HG02798 (cell line): Measurements from ENCODE around the gene DLK1.

Experiments
- ATAC-seq: cut with Tn5 transposase; IDR thresholded peaks from one replicate; pipeline ENCODE4 v1.9.1; 2021; ENCODE audit warnings: mild to moderate bottlenecking; ENCODE audit not compliant: unreplicated experiment, poor library complexity

DLK1 gene

DNA sequence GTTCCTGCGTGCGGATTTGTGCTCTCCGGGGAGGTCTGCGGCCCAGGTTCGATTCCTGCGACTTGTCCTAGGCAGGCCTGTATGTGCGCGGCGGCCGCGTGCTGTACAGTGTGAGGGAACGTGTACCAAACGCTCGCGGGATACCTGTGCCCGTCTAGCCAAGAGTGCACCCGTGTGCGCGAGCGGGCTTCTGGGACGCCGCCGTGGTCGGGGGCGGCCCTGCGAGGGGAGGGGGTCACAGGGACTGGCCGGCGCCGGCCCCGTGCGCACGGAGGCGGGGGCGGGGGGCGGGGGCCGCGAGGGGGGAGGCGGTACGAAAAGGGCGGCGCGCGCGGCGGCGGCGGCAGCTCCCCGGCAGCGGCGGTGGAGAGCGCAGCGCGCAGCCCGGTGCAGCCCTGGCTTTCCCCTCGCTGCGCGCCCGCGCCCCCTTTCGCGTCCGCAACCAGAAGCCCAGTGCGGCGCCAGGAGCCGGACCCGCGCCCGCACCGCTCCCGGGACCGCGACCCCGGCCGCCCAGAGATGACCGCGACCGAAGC lies at the start of gene DLK1:
Gene DLK1, plus strand, starts transcription at position 343 of the 536 bp plus-strand sequence. Its CDS starts 177 bp downstream, at position 520.
- ATAC-seq = no peak

DNA sequence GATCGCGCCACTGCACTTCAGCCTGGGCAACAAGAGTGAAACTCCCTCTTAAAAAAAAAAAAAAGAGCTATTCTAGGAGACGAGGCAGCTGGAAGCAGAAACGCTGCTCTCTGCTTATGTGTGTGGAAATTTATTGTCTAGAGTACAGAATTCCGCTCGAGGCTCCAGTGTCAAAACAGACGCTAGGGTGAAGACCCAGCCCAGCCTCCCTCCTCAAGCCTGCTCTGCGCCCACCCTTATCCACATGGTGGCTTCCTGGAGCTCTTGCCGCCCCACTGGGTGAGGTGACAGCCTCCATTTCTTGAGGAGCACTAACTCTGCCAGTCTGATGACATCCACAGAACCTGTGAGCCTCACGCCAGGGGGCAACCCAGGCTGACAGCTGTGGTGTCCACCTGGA lies 49.5 kb upstream of the DLK1 start:
- no peak for ATAC-seq

DNA sequence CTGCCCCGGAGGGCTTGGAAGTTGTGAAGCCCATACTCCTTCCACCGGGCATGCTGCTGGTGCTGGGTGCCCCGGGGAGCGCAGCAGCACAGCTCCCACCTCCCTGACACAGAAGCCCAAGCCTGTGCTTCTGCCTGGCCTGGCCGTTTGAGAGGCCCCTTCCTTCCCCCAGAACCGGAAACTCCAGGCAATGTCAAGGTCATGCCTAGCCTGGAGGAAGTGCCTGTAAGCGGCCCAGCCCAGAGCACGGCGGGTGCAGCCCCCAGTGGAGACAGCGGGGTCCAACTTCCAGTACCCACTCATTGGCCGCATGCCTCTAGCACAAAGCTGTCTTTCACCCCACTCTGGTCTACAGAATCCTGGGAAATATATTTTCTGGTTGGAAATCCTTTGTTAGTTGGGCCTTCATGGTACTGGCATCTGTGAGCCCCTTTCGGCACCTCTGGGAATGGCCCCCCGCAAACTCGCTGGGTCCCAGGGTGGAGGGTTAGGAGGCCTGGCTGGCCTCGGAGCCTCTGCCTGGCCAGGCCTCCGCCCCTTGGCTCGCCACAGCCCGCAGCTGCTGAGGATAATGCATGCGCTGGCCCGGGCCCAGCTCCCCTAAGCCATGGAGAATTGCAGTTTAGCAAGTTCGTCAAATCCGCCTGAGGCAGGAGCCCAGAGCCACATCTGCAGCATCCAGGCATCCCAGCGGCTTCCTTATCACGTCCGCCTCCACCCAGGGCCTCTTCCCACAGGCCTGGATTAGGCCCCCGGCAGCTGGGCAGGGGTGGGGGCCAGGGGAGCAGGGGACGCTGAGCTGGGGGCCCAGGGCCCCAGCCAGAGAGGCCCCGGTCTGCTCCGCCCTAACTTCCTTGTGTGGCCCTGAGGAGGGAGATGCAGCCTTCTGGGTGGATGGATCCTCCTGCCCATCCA lies 48.9 kb upstream of the DLK1 start:
- no peak for ATAC-seq

DNA sequence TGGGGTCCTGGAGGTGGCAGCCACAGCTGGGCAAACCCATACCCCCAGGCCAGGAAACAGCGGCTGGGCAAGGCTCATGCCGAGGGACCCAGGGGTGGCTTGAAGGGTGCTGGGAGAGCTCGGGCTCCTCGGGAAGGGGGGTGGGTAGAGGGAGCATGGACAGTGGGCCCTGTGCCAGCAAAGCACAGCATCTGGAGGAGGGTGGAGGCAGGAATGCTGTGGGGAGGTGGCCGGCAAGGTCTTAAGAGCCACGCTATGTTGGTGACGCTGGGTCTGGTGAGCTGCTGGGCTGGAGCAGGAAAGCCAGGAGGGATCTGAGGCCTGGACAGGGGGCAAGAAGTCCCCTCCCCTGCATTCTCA lies 48.2 kb upstream of the DLK1 start:
- ATAC-seq = no peak

DNA sequence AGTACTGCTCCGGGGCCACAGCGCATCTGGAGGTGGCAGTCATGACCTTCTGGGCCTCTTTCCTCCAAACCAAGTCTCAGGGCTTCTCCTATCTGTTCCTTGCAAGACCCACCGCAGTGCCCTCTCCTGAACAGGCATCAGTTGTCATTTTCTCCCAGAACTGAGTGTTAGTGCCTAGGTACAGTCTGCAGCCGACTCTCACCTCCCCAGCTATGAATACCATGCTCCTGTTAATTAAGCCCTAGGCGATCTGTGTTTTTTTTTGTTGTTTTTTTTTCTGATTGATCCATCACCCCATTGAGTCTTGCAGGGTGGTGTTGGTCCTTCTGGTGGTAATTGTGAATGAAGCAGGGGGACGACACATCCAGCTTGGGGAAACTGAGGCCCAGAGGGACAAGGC lies 47.5 kb upstream of the DLK1 start:
- ATAC-seq = no peak

DNA sequence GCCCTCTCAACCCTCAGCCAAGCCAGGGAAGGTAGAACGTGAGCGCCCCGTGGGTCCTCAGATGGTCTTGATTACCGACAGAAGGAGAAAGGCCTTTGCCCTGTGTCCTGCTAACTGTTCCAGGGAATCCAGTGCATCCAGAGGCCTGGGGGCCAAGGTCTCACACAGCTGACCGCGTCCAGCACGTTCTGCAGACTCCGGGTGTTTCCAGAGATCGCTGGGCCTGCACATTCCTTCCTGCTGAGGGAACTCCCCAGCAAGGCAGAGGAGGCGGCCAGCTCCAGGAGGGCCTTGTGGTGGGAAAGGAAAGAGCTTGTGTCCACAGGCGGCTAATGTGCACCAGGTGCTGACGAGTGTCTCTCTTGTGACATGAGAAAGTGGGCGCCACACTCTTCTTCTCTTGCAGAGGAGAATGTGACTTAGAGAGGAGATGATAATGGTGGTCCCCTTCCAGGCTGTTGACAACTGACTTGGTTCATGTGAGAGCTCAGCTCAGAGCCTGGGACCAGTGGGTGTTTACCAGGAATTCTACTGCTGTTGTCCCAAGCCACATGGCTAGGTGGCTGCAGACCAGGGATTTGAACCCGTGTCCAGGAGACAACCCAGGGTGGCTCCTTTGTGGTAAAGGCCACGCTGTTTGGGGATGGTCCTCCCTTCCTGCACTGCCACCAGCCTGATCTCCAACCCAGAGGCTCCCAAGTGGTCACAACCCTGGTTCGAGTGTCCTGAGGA lies 46.8 kb upstream of the DLK1 start:
- no peak for ATAC-seq

DNA sequence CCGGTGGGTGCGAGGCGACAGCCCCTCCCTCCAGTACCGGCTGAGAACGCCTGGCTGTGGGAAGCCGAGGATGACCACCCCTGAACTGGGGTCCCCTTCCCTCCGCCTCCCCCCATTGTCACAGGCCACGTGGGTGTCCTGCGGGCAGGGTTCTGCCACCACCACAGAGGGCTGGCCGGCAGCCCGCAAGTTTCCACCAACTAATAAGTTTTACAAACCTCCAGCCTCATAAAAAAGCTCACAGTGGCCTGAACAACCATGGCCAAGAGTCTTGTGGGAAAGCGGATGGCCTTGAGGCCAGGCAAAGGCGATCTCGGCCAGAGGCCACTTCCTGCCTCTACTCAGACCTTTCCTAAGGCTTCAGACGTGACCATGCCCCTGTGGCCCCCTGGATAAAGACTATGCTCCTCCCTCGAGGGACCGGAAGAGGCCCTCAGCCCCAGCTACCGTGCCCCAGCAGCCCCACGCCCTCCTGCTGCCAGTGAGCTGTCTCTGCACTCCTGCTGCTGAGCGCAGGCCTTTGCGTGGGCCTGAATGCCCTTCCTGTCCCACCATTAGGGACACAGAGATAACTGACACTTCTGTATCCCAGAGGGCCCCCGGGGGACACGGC lies 46.1 kb upstream of the DLK1 start:
- ATAC-seq = no peak

DNA sequence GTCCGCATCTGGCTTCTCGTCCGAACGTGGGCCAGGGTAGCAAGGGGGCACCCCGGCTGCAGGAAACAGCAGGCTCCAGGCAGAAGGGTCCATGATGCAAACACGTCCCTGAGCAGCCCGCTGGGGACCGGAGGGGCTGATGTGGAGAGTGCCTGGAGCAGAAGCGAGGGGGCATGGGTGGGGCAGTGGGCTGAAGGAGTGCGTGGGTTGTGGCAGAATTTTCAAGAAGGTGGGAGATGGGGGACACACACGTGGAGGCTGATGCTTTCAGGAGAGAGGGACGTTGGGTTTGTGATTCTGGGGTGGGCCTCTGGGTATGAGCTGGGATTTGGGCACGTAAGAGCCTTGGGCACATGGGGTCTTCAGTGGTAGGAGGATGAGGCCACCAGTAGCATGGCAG lies 45.6 kb upstream of the DLK1 start:
- ATAC-seq = no peak

DNA sequence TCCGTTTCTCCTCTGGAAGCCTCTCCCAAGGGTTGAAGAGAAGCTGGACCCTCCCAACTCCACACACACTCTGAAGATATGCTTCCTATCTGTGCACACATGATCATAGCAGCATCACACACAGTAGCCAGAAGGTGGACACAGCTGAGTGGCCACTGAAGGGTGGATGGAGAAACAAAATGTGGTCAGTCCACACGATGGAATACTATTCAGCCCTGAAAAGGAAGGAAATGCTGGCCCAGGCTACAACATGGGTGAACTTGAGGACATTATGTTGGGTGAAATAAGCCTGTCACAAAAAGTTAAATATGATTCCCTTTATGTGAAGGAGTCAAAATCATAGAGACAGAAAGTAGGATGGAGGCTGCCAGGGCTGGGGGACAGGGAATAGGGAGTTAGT lies 43.9 kb upstream of the DLK1 start:
- no peak for ATAC-seq

DNA sequence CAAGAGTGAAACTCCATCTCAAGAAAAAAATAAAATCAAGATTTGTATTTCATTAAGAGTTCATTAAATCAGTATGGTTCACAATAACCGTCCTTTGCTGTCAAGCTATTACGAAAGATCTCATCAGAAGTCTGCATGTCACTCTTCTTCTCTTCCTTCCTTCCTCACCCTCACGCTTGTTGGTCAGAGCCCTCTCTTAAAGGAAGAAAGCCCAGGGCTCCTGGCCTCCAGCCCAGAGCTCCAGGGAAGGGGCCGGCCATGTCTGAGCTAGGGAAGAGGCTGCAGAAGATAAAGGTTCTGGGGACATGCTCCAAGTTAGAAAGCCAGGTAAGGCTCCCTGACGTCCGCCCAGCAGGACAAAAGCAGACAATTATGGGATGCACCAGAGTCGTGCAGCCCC lies 43.1 kb upstream of the DLK1 start:
- ATAC-seq = no peak

DNA sequence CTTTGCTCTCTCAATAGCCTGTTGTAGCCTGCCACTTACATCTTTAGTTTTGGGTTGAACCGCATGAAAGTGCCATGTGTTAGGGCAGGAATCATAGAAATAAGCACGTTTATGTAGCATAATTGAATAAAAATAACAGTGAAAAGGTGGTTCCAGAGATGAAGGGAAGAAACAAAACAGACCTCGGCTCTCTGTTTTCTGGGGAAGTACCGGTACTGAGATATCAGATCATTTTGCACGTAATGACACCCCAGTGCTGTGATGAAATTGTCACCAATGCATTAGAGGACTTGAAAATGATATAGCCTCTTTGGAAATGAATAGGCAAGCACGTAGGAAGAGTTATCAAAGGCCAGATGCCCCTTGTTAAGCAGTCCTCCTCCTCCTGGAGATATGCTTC lies 42.5 kb upstream of the DLK1 start:
- ATAC-seq = no peak

DNA sequence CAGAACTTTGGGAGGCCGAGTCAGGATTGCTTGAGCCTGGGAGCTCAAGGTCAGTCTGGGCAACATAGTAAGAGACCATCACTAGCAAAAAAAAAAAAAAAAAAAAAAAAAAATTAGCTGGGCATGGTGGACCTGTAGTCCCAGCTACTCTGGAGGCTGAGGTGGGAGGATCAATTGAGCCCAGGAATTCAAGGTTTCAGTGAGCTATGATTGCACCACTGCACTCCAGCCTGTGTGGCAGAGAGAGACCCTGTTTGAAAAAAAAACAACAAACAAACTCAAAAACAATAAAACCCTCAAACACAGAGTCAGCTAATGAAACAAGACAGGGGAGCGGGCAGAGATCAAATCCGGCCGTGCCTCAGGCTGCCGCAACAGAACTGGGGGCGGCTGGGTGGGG lies 41.7 kb upstream of the DLK1 start:
- no peak for ATAC-seq

DNA sequence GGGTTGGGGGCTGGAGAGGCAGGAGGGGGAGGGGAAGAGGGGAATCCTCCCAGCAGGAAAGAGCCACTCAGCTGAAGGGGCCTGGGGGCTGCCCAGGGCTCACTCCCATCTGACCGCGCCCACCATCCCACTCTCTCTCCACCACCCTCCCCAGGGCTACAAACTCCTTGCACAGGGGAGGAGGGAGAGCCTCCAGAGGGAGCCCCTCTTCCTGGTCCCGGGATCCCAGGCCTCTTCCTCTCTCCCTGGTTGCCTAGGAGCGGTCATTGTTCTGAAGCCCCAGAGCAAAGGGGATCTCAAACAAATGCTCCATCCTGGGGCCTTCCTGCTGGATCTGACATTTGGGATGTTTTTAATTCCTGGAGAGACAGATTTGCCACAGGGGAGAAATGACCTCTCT lies 39.8 kb upstream of the DLK1 start:
- no peak for ATAC-seq

DNA sequence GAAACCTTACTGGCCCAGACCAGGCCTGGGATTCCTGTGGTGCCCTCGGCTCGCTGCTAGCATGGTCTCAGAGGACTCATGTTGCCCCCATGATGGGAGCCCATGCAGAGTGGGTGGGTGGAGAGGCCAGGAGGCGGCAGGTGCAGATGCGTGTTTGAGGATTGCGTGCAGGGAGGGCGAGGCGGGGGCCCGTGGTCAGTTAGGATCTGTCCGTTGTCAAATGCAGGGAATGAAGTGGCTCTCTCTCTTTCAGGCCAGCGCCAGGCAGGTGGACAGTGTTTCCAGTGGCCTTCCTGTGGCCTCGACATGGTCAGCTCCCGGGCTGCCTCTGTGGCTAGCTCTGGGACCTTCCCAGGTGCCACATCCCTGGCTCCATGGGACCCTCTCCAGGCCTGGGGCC lies 39.3 kb upstream of the DLK1 start:
- ATAC-seq = no peak

DNA sequence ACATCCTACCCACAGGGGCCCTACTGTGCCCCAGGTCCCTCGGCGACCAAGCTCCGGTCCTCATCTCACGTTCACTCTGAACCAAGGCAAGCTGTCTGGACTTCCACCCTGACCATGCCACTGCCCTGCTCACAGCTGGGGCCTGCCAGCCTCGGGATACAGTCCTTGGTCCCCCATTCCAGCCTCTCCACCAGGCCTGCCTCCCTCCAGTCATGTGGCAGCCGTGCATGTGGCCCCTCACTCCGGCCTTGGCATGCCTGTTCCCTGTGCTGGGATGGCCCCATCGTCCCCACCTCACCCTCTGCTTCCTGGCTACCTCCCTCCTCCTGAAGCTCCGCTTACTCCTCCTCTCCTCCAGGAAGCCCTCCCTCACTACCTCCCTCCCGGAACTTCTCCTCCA lies 38.6 kb upstream of the DLK1 start:
- no peak for ATAC-seq

DNA sequence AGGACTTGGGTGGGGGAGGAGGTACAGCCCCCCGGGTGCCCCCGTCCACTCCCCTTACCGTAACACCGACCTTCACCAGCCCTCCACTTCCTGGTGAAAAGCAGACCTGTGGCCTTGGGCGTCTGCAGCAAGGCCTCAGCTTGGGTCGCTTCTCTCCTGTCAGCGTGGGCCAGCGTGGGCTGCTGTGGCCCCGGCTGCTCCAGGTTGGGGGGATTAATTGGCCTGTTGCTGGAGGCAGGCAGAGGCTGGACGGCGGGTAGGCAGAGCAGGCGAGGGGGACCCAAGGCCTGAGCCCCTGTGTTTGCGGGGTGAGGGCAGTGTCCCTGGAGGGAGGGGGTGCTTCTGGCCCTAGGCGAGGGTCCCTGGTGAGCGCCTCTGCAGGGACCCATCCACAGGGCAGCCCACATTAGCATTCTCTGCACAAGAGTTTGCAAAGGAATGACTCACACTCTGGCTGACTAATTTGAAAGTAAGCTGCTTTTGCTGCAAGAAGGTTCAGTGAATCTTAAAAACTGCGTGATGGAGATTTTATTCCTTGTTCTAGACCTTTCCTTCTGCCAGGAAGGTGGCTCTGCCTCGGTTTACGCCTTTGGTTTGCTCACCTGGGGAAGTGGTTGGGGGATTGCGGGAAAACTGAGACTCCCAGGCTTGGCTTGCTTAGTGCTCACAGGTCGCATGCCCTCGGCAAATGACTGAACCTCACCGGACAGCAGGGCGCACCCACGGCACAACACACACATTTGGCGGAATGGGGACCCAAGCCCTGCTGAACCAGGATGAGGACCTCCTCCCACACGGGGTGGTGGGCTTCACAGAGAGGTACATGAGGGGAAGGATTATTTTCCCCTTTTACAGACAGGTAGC lies 37.9 kb upstream of the DLK1 start:
- ATAC-seq = no peak

DNA sequence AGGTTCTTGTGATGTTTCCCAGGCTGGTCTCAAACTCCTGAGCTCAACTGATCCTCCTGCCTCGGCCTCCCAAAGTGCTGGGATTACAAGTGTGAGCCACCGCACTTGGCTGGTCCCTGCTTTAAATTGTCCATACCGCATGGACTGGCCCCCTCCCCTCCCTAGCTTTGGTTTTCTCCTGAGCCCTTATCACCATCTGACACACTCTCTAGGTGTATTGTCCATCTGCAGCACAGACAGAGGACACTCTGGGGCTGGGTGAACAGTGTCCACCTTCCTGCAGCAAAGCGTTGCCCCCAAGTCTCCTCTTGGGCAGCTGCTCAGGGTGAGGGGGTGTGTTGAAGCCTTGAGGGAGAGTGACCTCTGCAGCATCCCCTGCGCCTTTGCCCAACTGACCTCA lies 36.0 kb upstream of the DLK1 start:
- no peak for ATAC-seq

DNA sequence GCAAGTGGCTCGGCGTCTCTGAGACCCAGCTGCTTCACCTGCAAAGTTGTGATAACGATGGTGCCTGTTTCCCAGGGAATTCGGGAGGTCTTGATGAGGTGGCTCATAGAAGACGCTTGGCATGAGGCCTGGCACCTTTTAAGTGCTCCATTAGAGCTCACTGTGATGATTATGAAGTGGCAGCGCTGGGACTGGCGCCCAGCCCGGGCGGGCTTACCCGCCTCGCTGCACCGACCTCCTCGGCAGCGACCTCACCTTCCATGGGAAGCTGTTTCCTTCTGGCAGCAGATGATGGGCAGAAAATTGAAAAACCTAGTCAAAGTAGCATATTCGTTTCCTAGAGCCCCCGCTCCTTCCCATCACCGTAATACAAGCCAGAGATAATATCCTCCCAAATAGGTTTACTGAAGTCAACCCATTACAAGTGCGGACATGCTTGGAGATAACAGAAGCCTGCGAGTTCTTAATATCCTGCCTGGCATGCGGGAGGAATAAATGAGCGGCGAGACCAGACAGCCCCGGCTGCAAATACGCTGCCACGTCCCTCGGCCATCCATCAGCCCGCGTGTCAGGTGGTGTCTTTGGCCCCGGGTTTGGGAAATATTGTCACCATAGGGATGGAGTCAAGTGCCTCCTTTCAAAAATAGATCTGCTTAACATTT lies 35.2 kb upstream of the DLK1 start:
- no peak for ATAC-seq

DNA sequence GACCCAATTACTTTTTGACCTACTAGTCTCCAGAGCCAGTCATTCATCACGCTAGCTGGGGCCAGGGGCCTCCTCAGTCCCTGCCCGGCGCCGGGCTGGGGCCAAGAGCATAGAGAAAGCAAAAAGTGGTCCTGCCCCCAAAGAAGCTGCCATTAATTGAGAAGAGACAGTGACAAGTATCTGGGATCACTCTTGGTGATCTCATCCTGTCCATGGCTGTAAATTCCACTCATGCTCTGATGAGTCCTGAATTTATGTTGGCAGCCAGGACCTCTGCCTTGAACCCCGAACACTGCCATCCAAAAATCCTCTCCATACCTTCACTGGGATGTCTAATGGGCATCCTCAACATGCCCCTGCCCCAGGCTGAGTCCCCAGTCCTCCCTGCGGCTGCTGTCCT lies 34.4 kb upstream of the DLK1 start:
- no peak for ATAC-seq
